ENCODE measurements around the gene FBXO36. TPM values are rescaled to one million over a fixed set of nuclear protein-coding genes. Genes with fewer than 3 reads are reported as not detected.
A peak's percentile ranks its signal among the peaks of the same experiment; 100 is the strongest.

The FBXO36 gene
- total and polyA plus RNA-seq, 7 donors: 0.90 to 3.5 (median 2.9) TPM

- Histone ChIP-seq H3K9me3 (no peaks in the 10 kb centered on the region), H3K4me1 (peaks cover 0 to 22% (median 14%) of the 10 kb centered on the region in 4 donors), H3K4me3 (no peak overlapping the region), H3K27me3 (no peaks in the 10 kb centered on the region), H3K27ac (no peak overlapping the region), H3K36me3 (no peaks in the 10 kb centered on the region)
- WGBS, 2 donors: 51 to 54% methylated on average over 12 of the region's 12 CpGs
- intact Hi-C loops (cut with DNase I): loop anchor here (2.0 to 5.0 kb wide), 2 partner anchors 151 to 604 kb away; no protein-coding TSS in a partner anchor
- TF ChIP-seq CTCF (IDR thresholded peaks at IDR 0.05) (peak; percentile 30 to 81 (median 68)), POLR2AphosphoS5 (IDR thresholded peaks at IDR 0.05) (no peak)
- DNase-seq: peak; percentile 82
Observed at GRCh38 chr2:230007931-230008707, 85.8 kb downstream of the FBXO36 start.

- Histone ChIP-seq H3K9me3 (no peaks in the 10 kb centered on the region), H3K4me1 (peaks cover 0 to 22% (median 14%) of the 10 kb centered on the region in 4 donors), H3K36me3 (no peaks in the 10 kb centered on the region), H3K4me3 (no peak overlapping the region), H3K27ac (no peak overlapping the region), H3K27me3 (no peaks in the 10 kb centered on the region)
- intact Hi-C loops (cut with DNase I): loop anchor here (2.0 to 5.0 kb wide), 2 partner anchors 150 to 604 kb away; no protein-coding TSS in a partner anchor
- WGBS, 2 donors: 91 to 94% methylated on average over 1 of the region's 1 CpG
- DNase-seq: no peak
- TF ChIP-seq CTCF (IDR thresholded peaks at IDR 0.05): no peak
- TF ChIP-seq EP300 (IDR thresholded peaks at IDR 0.05): no peak
- no peak for TF ChIP-seq POLR2AphosphoS5 (IDR thresholded peaks at IDR 0.05)
- TF ChIP-seq POLR2A (IDR thresholded peaks at IDR 0.05): no peak
Observed at GRCh38 chr2:230008708-230009066, 86.4 kb downstream of the FBXO36 start.

GRCh38 chr2:230010501-230010900, 88.2 kb downstream of the FBXO36 start:
- intact Hi-C loops (cut with DNase I): no loop called here
- no peak for DNase-seq
- TF ChIP-seq EP300 (IDR thresholded peaks at IDR 0.05) (no peak), CTCF (IDR thresholded peaks at IDR 0.05) (no peak), POLR2A (IDR thresholded peaks at IDR 0.05) (no peak), POLR2AphosphoS5 (IDR thresholded peaks at IDR 0.05) (no peak)
- 89 to 92% methylated on average over 6 of the region's 6 CpGs for WGBS, 2 donors
- H3K9me3 ChIP-seq: no peaks in the 10 kb centered on the region
- peaks cover 0 to 22% (median 14%) of the 10 kb centered on the region in 4 donors for H3K4me1 ChIP-seq
- H3K27me3 ChIP-seq: no peaks in the 10 kb centered on the region
- no peaks in the 10 kb centered on the region for H3K36me3 ChIP-seq
- no peak overlapping the region for H3K27ac ChIP-seq
- no peak overlapping the region for H3K4me3 ChIP-seq

- intact Hi-C loops (cut with DNase I): no loop called here
- DNase-seq: no peak
- H3K4me3 ChIP-seq: no peak overlapping the region
- peak overlapping the region in 1 of 4 donors; percentile 11 for H3K27ac ChIP-seq
- WGBS, 2 donors: 87 to 96% methylated on average over 1 of the region's 1 CpG
- no peaks in the 10 kb centered on the region for H3K9me3 ChIP-seq
- peaks cover 0 to 22% (median 14%) of the 10 kb centered on the region in 4 donors for H3K4me1 ChIP-seq
- no peak for TF ChIP-seq CTCF (IDR thresholded peaks at IDR 0.05)
- TF ChIP-seq POLR2A (IDR thresholded peaks at IDR 0.05): no peak
- TF ChIP-seq EP300 (IDR thresholded peaks at IDR 0.05): no peak
- TF ChIP-seq POLR2AphosphoS5 (IDR thresholded peaks at IDR 0.05): no peak
- no peaks in the 10 kb centered on the region for H3K36me3 ChIP-seq
- no peaks in the 10 kb centered on the region for H3K27me3 ChIP-seq
Observed at GRCh38 chr2:230011617-230012016, 89.3 kb downstream of the FBXO36 start.

Measured in sigmoid colon (tissue), 7 donors.